GM19467 (cell line): ENCODE measurements around the gene NRF1.
"Not testable (repeated sequence)": the region's sequence is repeated elsewhere in the genome, so short reads cannot be mapped to it uniquely, and the experiment has no call there.

Experiments used
- ATAC-seq: cut with Tn5 transposase; IDR thresholded peaks from one replicate; pipeline ENCODE4 v1.9.1; 2021; ENCODE audit warnings: mild to moderate bottlenecking, moderate library complexity; ENCODE audit not compliant: unreplicated experiment

The NRF1 gene

DNA sequence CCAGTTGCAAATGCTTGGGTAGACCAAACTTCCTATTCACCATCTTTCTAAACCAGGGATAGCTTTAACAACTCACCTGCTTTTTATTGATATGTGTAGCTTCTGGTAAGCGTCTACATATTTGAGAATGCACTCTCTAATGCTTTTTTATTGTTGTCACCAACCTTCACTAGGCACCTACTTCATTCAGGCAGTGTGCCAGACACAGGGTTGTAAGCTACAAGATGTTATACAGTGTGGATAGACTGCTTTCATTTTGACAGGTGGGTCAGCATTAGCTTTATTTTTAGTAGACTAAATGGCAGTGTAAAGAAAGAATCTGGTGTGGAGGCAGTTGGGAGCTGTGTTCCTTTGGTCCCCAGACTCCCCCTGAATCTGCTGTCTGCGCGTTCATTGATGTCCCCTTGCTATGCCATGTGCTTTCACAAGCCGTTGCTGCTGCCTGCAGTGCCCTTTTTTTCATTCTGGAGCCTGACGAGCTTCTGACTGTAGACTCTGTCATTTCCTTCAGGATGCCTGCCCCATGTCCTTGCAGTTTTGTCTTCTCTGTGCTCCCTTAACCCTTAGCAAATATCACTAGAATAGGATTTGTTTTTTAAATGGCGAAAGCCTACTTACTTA, 32.1 kb downstream of the NRF1 start:
- no peak for ATAC-seq

DNA sequence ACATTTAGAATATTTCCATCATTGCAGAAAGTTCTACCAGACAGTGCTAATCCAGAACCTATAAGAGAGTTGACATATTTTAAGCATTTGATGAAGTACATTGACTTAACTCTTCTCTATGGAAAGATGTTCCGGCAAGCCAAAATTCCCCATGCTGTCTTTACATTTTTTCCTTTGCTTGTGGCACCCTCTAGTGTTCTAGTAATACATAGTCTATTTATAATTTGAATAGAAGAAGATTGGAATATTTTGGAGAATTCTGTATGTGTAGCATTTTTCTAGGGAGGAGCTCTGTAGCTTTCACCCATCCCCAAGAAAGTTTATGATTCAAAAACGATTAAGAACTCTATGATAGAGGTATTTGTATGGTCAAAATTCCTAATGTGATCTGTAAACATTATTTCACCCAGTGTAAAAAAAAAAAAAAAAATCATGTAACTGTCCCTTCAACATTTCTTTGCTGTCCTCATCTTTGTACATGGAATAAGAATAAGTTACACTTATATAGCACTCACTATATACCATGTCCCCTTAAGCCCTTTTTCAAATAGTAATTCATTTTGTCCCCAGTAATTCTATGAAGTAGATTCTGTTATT, 33.2 kb downstream of the NRF1 start:
- no peak for ATAC-seq

DNA sequence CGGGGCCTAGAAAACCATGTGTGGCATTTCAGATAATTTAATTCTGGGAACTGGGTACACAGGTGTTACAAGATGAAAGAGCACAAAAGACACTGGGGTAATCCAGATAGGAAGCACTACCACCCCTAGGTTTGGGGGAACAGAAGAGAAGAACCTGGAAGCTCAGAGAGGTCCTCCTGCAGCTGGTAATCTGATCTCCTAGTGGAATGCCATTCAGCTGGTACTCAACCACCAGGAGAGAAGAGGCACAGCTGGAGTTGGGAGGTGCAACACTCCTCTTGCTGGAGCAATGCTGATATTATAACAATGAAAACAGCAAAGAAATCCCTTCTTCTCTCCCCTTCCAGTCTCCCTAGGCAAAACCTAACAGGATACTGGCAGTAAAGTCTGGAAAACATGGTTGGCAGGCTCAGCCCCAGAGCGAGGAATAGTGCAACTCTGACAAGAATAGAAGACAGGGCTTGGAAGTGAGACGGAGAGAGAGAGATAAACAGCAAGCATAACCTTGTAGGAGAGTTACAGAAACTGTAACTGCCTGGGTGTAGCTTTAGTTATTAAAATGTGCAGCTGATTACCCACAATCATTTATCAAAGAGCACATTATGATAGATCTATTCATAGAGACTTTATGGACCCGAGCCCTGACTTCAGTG, 35.0 kb downstream of the NRF1 start:
- no peak for ATAC-seq

DNA sequence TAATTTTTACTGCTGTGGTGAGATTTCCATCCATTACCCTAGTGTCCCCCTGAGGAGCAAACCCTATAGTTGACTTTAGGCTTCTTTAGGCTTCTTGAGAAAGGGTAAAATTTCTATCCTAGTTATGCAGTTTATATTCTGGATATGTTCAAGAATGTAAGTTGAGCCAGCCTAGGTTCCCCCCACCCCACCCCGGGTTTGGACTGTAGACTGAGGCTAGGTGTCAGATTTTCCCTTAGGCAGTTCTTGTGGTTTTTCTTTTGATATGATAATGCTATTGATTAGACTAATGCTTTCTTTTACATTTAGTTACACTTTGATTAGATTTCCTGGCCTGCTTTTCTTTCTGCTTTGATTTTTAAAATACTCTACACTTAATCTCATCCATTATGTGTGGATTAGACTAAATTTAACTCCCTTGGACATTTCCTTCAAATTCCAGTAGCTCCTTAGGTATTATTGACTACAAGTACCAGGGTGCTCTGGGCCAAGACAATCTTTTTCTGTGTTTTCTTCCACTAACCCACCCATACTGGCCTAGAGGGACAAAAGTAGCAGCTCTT, 37.7 kb downstream of the NRF1 start:
- no peak for ATAC-seq

DNA sequence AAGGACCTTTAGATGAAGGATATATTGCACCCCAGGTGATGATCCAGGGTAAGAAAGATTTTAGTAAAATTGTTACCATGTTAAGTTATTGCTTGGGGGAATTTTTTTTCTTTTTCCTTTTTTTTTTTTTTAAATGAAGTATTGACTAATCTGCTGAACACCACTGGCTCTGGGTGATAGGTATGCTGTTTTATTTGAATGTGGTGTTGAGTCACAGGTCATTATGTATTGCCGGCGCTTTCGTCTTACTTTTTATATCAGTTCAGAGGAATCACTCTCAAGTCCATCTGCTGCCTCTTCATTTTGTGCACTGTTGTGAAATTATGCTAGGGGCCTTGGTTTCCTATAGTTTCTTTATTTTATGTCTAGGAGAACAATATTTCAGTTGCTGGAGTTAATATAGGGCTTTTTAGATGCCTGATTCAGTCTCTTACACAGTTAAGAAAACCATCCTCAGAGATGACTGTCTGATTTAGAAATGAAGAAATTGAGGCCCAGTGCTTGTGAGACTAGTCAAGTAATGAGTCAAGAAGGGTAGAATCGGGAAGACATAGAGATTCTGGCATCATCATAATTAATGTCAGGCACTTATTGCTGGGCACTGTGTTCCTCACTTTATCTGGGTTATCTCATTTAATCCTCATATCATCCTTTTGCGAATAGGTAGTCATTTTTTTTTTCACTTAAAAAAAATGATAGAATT, 38.7 kb downstream of the NRF1 start:
- no peak for ATAC-seq

DNA sequence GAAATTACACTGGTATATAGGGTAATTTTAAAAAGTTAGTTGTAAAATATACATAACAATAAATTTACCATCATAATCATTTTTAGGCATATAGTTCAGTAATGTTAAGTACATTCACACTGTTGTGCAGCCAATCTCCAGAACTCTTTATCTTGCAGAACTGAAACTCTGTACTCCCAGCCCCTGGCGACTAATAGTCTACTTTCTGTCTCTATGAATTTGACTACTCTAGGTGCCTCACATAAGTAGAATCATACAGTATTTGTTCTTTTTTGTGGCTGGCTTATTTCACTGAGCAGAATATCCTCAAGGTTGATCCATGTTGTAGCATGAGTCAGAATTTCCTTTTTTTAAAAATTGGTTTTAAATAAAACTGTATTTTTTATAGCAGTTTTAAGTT, 41.4 kb downstream of the NRF1 start:
- ATAC-seq: no peak

DNA sequence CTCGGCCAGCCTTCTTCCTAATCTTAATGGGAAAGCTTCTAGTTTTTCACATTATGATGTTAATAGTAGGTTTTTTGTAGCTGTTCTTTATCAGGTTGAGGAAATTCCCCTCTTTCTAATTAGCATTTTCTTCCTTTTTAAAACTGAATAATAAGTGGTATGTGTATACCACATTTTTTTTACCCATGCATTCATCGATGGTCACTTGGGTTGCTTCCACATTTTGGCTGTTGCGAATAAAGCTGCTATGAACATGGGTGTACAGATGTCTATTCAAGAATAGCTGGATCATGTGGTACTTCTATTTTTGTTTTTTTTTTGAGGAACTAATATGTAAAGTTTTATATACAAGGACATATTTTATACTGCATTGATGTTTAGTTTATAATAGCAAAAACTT, 44.3 kb downstream of the NRF1 start:
- ATAC-seq: no peak

DNA sequence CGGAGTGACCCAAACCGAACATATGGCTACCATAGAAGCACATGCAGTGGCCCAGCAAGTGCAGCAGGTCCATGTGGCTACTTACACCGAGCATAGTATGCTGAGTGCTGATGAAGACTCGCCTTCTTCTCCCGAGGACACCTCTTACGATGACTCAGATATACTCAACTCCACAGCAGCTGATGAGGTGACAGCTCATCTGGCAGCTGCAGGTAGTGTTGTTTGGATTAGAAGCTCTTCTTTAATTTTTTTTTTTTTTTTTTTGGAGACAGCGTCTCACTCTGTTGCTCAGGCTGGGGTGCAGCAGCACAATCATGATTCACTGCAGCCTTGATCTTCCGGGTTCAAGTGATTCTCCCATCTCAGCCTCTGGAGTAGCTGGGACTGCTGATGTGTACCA, 45.8 kb downstream of the NRF1 start:
- no peak for ATAC-seq

DNA sequence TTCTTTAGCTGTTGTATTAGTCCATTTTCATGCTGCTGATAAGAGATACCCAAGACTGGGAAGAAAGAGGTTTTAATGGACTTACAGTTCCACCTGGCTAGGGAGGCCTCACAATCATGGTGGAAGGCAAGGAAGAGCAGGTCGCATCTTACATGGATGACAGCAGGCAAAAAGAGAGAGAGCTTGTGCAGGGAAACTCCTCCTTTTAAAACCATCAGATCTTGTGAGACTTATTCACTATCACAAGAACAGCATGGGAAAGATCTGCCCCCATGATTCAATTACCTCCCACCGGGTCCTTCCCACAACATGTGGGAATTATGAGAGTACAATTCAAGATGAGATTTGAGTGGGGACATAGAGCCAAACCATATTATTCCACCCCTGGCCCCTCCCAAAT, 48.4 kb downstream of the NRF1 start:
- not testable (repeated sequence) for ATAC-seq

DNA sequence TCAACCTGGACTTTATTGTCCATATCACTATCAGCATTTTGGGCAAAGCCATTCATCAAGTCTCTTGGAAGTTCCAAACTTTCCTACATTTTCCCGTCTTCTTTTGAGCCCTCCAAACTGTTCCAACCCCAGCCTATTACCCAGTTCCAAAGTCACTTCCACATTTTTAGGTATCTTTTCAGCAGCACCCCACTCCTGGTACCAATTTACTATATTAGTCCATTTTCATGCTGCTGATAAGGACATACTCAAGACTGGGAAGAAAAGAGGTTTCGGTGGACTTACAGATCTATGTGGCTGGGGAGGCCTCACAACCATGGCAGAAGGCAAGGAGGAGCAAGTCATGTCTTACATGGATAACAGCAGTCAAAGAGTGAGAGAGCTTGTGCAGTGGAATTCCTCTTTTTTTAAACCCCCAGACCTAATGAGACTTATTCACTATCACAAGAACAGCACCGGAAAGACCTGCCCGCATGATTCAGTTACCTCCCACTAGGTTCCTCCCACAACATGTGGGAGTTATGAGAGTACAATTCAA, 50.2 kb downstream of the NRF1 start:
- no peak for ATAC-seq

DNA sequence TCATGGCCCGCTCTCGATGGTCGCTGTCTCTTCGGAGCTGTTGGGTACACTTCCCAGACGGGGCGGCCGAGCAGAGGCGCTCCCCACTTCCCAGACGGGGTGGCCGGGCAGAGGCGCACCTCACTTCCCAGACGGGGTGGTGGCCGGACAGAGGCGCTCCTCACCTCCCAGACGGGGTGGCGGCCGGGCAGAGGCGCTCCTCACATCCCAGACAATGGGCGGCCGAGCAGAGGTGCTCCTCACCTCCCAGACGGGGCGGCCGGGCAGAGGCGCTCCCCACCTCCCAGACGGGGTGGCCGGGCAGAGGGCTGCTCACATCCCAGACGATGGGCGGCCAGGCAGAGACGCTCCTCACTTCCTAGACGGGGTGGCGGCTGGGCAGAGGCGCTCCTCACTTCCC, 51.7 kb downstream of the NRF1 start:
- not testable (repeated sequence) for ATAC-seq

DNA sequence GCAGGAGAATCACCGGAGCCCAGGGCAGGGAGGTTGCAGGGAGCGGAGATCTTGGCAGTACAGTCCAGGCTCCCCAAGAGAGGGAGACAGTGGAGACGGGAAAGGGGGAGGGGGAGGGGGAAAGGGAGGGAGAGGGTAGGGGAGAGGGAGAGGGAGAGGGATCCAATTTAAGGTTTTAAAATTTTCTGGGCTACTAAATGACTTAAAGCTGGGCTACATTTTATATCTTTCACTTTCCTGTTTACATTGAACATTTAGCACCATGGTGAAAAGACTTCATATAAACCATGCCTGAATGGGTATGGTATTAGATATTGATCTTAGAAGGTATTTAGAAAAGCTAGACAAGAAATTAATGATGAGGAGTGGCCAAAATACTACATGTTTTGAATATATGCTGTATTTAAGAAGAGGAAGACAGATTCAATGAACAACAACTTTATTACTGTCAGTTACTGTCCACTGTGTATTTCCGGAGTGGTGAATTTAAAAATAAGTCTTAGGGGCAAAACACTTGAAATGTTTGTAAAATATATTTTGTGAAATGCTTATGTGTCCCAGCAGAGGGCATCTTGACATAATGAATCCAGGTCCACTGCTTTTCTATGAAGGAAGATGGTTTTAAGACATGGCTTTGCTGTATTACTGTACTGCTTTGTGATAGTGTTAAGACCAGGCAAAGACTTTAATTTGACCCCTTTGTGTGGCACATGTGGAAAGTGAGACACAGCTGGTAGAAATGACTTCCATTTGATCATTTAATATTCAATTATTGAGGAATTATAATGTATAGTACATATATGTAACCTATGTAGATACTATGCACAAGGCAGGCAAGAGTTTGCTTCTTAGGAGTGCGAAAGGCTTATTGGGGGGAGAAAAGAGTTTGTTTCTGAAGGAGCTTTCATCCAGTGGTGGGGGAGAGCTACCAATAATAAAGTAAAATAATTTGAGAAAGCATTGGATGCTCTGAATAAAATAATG, 52.8 kb downstream of the NRF1 start:
- ATAC-seq: no peak

DNA sequence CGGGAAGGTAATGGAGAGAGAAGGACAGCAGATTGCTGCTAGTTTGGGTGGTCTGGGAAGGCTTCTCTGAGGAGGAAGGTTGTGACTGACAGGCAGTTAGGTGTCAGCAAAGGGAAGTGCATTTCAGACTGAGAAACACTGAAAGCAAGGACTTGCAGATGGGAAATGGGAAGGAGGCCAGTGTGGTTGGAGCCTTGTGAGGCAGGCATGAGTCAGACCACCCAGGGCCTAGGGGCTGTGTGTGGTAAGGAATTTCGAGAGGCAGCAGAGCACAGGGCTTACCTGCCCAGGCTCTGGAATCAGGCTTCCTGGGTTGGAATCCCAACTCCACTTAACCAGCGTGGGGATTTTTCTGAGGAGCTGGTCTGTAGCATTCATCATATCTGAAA, 53.5 kb downstream of the NRF1 start:
- ATAC-seq: no peak

DNA sequence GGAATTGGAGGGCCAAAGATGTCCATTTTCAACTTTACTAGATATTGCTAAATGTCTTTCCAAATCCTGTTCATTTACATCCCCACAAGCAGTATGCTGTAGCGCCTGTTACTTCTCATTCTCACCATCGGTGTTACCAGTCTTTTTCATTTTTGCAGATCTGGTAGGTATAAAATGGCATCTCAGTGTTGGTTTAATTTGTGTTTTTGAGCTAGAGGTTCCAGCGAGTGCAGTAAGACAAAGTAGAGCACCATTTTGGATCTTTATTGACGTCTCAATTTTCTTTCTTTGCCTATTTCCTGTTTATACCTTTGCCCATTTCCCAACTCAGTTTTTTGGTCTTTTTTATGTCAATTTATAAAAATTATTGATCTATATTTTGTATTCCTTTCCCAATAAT, 55.6 kb downstream of the NRF1 start:
- no peak for ATAC-seq

DNA sequence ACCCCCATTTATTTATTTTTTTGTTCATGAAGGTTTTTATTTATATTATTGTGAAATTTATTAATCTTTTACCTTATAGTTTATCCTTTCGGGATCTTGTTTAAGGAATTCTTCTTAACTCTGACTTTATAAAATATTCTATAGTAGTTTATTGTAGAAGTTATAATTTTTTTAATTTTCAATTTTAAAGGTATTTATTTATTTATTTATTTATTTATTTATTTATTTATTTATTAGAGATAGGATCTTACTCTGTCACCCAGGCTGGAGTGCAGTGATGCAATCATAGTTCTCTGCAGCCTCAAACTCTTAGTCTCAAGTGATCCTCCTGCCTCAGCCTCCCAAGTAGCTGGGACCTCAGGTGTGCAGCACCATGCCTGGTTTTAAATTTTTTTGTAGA, 56.0 kb downstream of the NRF1 start:
- ATAC-seq: no peak

DNA sequence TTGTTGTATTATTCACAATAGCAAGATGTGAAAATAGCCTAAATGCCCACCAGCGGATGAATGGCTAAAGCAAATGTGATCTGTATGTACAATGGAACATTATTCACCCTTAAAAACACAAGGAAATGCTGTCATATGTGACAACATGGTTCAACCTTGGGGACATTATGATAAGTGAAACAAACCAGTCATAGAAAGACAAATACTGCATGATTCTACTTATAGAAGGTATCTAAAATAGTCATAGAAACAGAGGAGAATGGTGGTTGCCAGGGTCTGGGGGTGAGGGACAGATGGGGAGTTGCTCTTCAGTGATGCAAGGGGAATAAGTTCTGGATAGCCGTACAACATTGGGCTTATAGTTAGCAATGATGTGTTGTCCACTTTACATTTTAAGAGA, 58.4 kb downstream of the NRF1 start:
- ATAC-seq: no peak

DNA sequence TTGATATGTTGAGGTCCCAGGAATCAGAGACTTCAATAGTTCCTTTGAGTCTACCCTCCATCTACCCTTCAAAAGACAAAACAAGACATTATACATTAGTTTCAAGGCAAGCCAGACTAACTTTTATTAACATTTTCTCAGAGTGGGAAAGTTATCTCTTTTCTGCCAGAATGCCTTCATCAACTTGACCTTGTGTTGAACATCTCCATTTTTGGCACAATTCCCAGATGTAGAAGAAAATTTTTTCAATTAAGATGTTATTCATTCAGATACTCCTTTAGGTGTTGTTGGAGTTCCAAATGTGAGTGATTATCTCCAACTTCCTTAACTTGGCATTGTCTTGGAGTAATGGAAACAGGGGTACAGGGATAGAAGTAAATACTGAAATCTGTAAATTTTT, 59.1 kb downstream of the NRF1 start:
- no peak for ATAC-seq

DNA sequence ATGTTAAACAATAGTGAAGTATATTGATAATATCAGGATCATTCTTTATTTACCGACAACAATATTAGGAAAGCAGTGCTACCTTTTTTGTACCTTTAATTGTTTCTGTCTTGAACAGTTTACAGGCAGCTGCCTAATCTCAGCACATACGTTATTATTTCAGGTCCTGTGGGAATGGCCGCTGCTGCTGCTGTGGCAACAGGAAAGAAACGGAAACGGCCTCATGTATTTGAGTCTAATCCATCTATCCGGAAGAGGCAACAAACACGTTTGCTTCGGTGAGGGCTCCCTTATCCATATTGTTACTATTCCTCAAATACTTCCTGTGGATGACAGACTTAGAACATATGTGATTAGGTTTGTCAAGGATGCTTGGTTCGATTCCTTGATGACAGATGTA, 59.7 kb downstream of the NRF1 start:
- no peak for ATAC-seq

DNA sequence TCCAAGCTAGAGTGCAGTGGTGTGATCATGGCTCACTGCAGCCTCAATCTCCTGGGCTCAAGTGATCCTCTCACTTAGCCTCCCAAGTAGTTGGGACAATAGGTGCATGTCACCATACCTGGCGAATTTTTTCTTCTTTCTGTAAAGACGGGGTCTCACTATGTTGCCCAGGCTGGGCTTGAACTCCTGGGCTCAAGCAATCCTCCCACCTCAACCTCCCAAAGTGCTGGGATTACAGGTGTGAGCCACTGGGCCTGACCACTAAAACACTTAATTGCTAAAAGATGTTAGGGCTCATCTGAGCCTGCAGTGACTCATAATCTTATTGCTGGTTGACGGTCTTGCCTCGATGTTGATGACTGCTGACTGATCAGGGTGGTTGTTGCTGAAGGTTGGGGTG, 63.0 kb downstream of the NRF1 start:
- not testable (repeated sequence) for ATAC-seq

DNA sequence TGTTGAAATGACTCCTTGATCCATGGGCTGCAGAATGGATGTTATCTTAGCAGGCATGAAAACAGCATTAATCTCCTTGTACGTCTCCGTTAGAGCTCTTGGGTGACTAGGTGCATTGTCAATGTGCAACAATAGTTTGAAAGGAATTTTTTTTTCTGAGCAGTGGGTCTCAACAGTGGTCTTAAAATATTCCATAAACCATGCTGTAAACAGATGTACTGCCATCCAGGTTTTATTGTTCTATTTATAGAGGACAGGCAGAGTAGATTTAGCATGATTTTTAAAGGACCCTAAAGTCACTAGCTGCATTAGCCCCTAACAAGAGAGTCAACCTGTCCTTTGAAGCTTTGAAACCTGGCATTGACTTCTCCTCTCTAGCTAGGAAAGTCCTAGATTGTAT, 64.0 kb downstream of the NRF1 start:
- ATAC-seq: no peak
